ENCODE data around the gene PHACTR3. TPM values are rescaled to one million over a fixed set of nuclear protein-coding genes. Genes with fewer than 3 reads are reported as not detected.

Gene PHACTR3
- total and polyA plus RNA-seq, 2 of the 8 experiments (the other 6 are each of a cell fraction or from before 2014, with no cell fraction given), result 0.05 to 0.13 TPM

DNA sequence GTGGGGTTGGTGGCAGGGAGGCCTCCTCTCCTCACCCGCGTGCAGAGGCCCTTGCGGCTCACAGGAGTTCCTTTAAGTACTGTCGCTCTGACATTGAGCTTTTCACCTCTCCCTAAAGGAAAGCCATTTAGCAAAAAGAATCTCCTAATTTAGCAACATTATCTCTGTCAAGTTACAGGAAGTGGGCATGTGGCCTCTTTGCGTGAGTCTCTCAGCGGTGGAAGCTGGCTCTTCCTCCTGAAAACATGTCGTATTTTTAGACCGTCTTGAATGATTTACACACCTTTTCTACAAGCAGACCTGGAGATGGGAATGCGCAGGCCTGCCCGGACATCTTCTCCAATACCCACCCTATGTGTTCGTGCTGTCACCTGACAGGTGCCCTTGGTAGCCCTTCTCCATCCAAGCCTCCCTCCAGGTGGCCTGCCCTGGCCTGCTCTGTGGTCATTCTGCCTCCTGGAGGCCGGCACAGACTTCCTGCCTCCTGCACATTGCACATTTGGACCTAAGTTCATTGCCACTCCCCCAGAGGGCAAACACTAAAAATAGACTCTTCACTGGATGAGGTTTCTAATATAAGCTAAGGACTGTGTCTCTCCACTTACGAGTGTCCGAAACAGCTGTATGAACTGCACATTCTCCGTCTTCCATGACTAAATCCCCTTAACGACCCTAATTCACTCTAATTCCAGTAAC is 18.5 kb upstream of the PHACTR3 start (continued):
- TF ChIP-seq CBX8 (IDR thresholded peaks at IDR 0.05; ENCODE audit: borderline replicate concordance, low read depth, low read length) (no peak), NRF1 (IDR thresholded peaks at IDR 0.05; ENCODE audit: low read depth, low read length) (no peak), SIRT6 (IDR thresholded peaks at IDR 0.05; ENCODE audit: low read length) (no peak), ZNF274 (IDR thresholded peaks at IDR 0.05; ENCODE audit: borderline replicate concordance, extremely low read depth, low read length) (no peak)
